AG04450 (cell line): ENCODE results near the gene MARK1. TPM values are rescaled to one million over a fixed set of nuclear protein-coding genes. Genes with fewer than 3 reads are reported as not detected.

Source experiments
- CTCF ChIA-PET: fragments of 300-600, 350-600 bp; formaldehyde crosslinking; extraction: SDS; loops from one replicate; lab custom pipeline; 2022; ENCODE audit warnings: antibody characterized with exemption, inconsistent platforms; lab: Charles Lee
- POLR2A ChIA-PET: fragments of 350-600 bp; formaldehyde crosslinking; extraction: SDS; loops from one replicate; lab custom pipeline; 2021; ENCODE audit warnings: antibody characterized with exemption, inconsistent platforms; lab: Yijun Ruan, JAX
- DNase-seq: peaks from one replicate; pipeline ENCODE4 v3.0.0-alpha.2; 2011; ENCODE audit warnings: low read depth, low spot score
- H3K27ac ChIP-seq: one replicate; pipeline ENCODE4 v1.5.1; 2012; ENCODE audit warnings: low read depth, low read length, control low read depth
- H3K27me3 ChIP-seq: one replicate; pipeline ENCODE4 v1.6.0; 2012; ENCODE audit warnings: low read length; ENCODE audit not compliant: control insufficient read depth, insufficient read depth
- H3K4me3 ChIP-seq: 2 replicates; pipeline ENCODE4 v1.5.1; 2011; ENCODE audit warnings: mild to moderate bottlenecking, low read depth, low read length, control low read depth
- H3K9me3 ChIP-seq: 2 replicates; pipeline ENCODE4 v1.5.1; 2012; ENCODE audit warnings: low read length; ENCODE audit not compliant: control insufficient read depth, insufficient read depth
- polyA plus RNA-seq: library from polyadenylated mRNA; depleted of rRNA; stranded (reverse); fragments of >200 nt; gene quantifications from 2 replicates; pipeline ENCODE4 v1.2.3, GENCODE V29; 2011
- TF ChIP-seq, protein P1 (sequence below): IDR thresholded peaks from 2 replicates; pipeline ENCODE4 v1.5.1; 2011; ENCODE audit warnings: low read depth, low read length, control low read depth, inconsistent platforms

MARK1 gene
- polyA plus RNA-seq, 1 experiment, result not detected

DNA sequence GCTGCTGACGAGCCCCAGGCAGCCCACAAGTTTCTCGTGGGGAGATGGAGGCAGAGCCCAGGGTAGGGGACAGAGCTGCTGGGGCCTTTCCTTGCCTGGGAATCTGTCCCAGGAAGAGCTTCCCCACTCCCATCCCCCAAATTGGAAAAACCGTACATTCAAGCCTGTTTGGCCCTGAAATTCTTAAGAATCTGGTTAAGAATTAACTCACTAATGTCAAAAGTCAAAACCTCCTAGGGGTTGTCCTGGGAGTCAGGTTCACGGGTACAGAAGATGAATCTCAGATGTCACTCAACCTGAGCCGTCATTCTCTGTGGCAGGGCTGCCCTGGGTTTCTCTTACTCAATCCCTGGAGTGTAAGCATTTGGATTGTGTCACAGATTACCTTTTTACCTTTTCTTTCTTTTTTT, 170.7 kb downstream of the MARK1 start:
- Histone ChIP-seq H3K27me3 (peaks cover 8% of the 10 kb centered on the region), H3K9me3 (no peaks in the 10 kb centered on the region; the same call in 1 of the 2 replicates), H3K27ac (no peak overlapping the region), H3K4me3 (no peak overlapping the region)
- ChIA-PET POLR2A (no interaction called here), CTCF (interaction anchor here (1.4 kb wide), 1 partner anchor 35 kb away, joined by 5 read pairs; no protein-coding TSS in a partner anchor)
- TF ChIP-seq, protein P1, sequence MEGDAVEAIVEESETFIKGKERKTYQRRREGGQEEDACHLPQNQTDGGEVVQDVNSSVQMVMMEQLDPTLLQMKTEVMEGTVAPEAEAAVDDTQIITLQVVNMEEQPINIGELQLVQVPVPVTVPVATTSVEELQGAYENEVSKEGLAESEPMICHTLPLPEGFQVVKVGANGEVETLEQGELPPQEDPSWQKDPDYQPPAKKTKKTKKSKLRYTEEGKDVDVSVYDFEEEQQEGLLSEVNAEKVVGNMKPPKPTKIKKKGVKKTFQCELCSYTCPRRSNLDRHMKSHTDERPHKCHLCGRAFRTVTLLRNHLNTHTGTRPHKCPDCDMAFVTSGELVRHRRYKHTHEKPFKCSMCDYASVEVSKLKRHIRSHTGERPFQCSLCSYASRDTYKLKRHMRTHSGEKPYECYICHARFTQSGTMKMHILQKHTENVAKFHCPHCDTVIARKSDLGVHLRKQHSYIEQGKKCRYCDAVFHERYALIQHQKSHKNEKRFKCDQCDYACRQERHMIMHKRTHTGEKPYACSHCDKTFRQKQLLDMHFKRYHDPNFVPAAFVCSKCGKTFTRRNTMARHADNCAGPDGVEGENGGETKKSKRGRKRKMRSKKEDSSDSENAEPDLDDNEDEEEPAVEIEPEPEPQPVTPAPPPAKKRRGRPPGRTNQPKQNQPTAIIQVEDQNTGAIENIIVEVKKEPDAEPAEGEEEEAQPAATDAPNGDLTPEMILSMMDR, result no peak
- no peak for DNase-seq

GRCh38 chr1:220699044-220699443, 171.1 kb downstream of the MARK1 start:
- POLR2A ChIA-PET, result no interaction called here
- no peak for DNase-seq
- CTCF ChIA-PET, result interaction anchor here (1.4 kb wide), 1 partner anchor 34 kb away, joined by 5 read pairs; no protein-coding TSS in a partner anchor
- H3K27me3 ChIP-seq, result peaks cover 8% of the 10 kb centered on the region
- no peak overlapping the region for H3K4me3 ChIP-seq
- TF ChIP-seq, protein P1, result no peak
- no peaks in the 10 kb centered on the region; the same call in 1 of the 2 replicates for H3K9me3 ChIP-seq
- H3K27ac ChIP-seq, result no peak overlapping the region

DNA sequence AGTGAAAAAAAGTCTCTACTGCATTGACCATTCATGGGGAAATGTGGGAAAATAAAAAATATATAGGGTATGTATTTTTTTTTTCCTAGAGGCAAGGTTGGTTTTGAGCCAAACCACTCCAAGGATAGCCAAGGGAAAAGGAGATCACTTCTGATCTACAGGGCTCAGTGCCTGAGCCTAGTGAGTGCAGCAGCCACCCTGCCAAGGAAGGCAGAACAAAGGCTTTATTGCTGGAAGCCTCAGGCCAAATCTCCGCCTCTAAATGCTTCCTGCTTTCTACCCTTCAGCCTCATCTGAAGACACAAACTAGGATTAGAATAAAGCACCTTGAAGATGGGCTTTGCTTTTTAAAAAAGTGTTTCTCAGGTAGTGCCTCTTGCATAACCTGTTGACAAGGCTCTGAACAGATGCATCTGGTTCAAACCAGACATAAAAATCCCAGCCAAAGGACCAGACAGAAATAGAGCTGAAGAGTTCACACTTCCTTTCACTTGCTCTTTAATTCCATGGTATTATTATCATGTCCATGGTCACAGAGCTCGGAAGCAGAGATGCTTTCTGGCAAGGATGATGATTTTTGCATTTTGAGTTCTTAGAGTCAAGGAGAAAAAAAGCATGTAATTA, 172.7 kb downstream of the MARK1 start:
- H3K27me3 ChIP-seq, result peaks cover 8% of the 10 kb centered on the region
- H3K27ac ChIP-seq, result no peak overlapping the region
- TF ChIP-seq, protein P1, result no peak
- POLR2A ChIA-PET, result no interaction called here
- no peaks in the 10 kb centered on the region; the same call in 1 of the 2 replicates for H3K9me3 ChIP-seq
- DNase-seq, result no peak
- CTCF ChIA-PET, result no interaction called here
- no peak overlapping the region for H3K4me3 ChIP-seq

DNA sequence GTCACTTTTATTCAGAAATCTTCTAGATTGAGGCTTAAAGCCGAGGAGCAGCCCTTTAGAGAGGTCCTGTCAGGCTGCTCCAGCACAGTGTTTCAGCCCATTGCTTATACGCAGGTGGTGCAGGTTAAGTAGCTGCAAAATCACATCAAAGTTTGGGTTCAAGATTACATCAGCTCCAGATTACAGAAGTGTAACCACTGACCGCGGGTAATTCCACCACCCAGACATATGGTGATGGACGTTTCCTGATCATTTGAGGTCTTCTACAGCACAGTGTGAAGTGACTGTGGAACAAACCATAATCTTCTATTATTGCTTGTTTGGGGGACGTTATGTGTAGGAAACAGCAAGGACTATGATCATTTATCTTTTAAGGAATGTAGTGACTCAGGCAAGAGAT, 174.0 kb downstream of the MARK1 start:
- CTCF ChIA-PET, result interaction anchor here (0.6 to 2.4 kb wide), 2 partner anchors 20 to 47 kb away, joined by 9 to 10 read pairs; no protein-coding TSS in a partner anchor
- no peak overlapping the region for H3K4me3 ChIP-seq
- DNase-seq, result no peak
- H3K9me3 ChIP-seq, result no peaks in the 10 kb centered on the region
- POLR2A ChIA-PET, result no interaction called here
- H3K27me3 ChIP-seq, result peaks cover 11% of the 10 kb centered on the region
- TF ChIP-seq, protein P1, result no peak
- no peak overlapping the region for H3K27ac ChIP-seq

- Histone ChIP-seq H3K9me3 (no peaks in the 10 kb centered on the region), H3K27me3 (peaks cover 11% of the 10 kb centered on the region), H3K27ac (no peak overlapping the region), H3K4me3 (no peak overlapping the region)
- TF ChIP-seq, protein P1, result no peak
- no peak for DNase-seq
- CTCF ChIA-PET, result interaction anchor here (1.0 to 2.4 kb wide), 3 partner anchors 10 to 31 kb away, joined by 3 to 10 read pairs (median 4); no protein-coding TSS in a partner anchor
- POLR2A ChIA-PET, result no interaction called here
Observed at GRCh38 chr1:220702733-220703270, 174.9 kb downstream of the MARK1 start.
